T-helper 2 cell treated with Interferon-gamma antibody and Interleukin-4, amounts not matched to agents 100 ng/mL and 5 ng/mL, for 36 hours (primary cell): ENCODE data around the gene TSTD2. TPM values are rescaled to one million over a fixed set of nuclear protein-coding genes. Genes with fewer than 3 reads are reported as not detected.
"Not testable (repeated sequence)": the region's sequence is repeated elsewhere in the genome, so short reads cannot be mapped to it uniquely, and the experiment has no call there.

Experiments
- intact Hi-C: fragments of 100-400 bp; cut with micrococcal nuclease; formaldehyde crosslinking; loops from one replicate; pipeline ENCODE4 v1.15.1; 2023
- total RNA-seq: library from RNA; stranded (reverse); gene quantifications from 2 replicates; pipeline ENCODE4 v1.2.3, GENCODE V29; 2022

The TSTD2 gene
- total RNA-seq, 1 donor from 2014 or later = 18.2 TPM

DNA sequence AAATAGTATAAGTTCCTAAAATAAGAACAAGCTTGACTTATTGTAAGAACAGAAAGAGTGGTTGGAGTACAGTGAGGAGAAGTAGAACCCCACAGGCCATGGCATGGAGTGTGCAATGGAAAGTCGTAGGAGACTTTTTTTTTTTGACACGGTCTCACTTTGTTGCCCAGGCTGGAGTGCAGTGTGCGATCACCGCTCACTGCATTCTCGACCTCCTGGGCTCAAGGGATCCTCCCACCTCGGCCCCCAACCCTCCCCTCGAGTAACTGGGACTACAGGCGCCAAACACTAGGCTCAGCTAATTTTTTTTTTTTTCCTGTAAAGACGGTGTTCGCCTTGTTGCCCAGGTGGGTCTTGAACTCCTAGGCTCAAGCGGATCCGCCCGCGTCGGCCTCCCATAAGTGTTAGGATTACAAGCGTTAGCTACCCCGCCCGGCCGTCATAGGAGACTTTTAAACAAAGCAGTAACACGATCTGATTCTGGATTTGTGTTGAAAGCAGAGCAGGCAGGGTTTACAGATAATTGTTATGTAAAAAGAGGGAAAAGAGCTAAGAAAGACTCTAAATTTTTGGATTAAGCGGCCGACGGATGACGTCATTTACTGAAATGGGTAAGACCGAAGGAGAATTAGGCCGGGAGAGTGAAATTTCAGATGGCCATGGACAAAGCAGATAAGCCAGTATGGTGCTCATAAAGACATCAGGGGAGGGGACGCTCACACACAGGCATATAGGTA lies 752 bp downstream of the TSTD2 start:
- intact Hi-C loops = loop anchor here (2.0 to 5.0 kb wide), 6 partner anchors 18 to 854 kb away; partner anchors contain the start of genes ANP32B, NANS and ZNF510

DNA sequence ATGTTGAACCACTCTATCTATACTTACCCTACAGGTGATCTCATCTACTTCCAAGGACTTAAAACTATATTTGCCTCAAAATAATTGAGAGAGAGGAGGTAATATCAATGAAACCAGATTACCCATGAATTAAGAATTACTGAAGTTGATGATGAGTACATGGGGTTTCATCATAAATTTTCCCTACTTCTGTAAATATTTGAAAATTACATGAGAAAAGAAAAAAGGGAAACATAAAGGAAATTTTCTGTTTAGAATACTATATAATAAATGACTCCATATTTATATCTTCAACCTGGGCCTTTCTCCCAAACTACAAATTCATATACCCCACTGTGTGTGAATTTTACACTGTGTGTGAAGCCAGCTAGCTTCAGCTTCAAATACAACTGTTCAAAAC lies 2.6 kb downstream of the TSTD2 start:
- intact Hi-C loops = loop anchor here (5.0 kb wide), 2 partner anchors 172 to 427 kb away; partner anchors contain the start of gene NANS

- intact Hi-C loops = no loop called here
Observed at GRCh38 chr9:97629156-97629555, 4.0 kb downstream of the TSTD2 start.

DNA sequence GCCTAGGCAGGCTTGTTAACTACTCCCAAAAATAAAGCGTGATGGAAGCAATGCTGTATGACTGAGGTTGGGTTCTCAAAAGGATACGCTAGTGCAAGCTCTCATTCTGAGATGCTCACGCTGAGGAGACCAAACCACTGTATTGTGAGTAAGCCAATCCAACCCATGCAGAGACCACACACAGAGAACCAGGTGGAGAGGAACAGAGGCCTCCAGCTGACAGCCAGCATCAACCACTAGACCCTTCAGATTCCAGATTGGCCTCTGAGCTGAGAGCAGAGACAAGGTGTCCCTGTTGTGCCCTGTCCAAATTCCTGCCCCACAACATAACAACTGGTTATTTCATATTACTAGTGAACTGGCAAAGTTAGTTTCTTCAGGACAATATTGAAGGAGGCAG lies 4.5 kb downstream of the TSTD2 start:
- intact Hi-C loops = no loop called here

- intact Hi-C loops = no loop called here
Observed at GRCh38 chr9:97627624-97628023, 5.5 kb downstream of the TSTD2 start.

DNA sequence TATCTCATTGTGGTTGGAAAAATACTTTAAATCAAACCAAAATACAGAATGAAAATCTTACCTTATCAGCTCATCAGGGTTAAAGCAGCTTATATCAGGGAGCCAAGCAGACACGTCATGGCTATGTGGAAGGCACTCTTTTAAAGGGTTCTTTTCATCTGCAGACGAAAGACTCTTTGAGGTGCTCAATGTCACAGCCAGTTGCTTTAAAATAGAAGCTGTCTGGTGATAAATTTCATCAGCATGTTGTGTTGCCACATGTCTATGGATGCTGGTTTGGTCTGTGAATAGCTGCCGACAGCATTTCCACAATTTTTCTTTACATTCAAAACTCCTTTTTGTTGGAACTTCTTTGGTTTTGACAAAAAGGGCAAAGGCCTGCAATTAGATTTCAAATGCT lies 7.5 kb downstream of the TSTD2 start:
- intact Hi-C loops = no loop called here

DNA sequence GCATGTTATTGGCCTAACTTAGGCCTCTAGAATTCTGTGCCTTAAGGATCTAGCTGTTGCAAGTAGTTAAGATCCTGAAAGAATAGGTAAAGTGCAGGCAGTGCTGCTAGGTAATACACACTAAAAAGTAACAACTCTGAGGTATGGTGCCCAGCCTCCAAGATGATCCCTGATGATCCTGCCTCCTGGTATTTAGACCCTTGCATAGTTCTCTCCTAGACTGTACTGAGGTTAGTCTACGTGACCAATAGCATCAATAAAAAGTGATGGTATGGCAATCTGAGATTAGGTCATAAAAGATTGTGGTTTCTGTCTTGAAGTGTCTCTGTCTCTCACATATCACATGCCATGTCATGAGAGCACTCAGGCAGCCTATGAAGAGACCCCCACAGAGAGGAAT lies 9.2 kb downstream of the TSTD2 start:
- intact Hi-C loops = no loop called here

- intact Hi-C loops = not testable (repeated sequence)
Observed at GRCh38 chr9:97622483-97622882, 10.7 kb downstream of the TSTD2 start.

DNA sequence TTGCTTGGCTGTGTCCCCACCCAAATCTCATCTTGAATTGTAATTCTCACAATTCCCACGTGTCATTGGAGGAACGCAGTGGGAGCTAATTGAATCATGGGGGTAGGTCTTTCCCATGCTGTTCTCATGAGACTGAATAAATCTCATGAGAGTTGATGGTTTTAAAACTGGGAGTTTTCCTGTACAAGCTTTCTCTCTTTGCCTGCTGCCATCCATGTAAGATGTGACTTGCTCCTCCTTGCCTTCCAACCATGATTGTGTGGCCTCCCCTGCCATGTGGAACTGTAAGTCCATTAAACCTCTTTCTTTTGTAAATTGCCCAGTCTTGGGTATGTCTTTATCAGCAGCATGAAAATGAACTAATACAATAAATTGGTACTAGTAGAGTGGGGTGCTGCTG lies 13.1 kb downstream of the TSTD2 start:
- intact Hi-C loops = not testable (repeated sequence)

GRCh38 chr9:97617939-97618416 lies 15.2 kb downstream of the TSTD2 start:
- intact Hi-C loops = loop anchor here (5.0 kb wide), 2 partner anchors 151 to 761 kb away; no protein-coding TSS in a partner anchor

DNA sequence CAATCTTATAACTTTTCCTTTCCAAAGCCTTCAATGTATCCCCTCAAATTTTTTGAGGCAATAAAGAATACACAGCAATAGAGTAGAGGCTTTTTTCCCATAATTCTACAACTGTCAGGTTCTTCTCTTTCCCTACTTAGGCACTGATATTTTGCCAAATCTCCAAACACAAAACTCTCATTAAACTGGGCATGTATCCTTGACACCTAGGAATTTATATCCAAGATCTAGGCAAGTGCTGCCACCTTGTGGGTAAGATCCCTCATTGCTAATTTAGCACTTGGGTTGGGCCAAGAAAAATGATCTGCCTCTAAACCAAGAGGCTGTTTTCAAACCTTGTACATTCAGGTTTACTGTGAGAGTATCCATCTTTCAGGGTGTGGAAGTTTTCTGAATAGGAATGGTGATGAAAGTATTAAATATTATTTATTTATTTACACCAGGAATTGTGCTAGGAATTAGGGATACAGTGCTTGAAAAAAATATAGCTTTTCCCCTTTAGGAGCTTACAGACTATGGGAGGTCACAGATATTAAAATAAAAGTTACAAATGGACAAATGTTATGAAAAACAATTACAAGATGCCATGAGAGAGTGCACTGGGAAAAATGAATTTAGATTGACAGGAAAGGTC lies 17.6 kb downstream of the TSTD2 start:
- intact Hi-C loops = loop anchor here (1.0 to 5.0 kb wide), 5 partner anchors 17 to 758 kb away; partner anchors contain the start of genes NCBP1 and TSTD2

DNA sequence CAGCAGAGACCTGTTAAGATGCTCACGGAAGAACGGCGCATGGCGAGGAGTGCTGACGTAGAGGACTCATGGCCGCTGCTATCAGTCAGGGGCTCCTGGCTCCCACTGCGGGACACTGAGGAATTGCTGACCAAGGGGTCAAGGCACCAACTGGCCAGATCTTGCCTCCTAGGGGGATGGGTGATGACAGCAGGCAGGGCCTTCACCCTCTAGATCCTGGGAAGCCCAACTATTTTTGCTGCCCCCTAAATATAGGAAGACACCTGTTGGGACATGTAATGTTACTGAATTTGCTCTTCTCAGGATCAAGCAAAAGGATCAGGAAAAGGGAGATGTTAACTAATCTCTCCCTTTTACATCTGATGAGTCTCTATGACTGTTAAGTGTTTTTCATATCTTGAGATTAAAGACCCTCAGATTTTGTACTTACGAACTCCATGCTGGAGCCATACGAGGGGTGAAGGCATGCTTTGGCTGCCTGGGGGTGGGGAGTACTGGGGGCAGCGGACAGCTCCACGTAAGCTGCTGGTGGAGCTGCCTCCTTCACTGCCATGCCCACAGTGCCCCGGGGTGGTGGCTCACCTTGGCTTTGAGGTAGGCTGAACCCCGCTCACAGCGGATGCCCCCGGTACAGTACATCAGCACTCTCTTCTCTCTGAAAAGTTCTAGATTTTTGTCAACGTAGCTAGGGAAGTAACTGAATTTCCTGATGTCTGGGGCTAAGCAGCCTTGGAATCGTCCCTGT lies 28.1 kb downstream of the TSTD2 start:
- intact Hi-C loops = no loop called here

DNA sequence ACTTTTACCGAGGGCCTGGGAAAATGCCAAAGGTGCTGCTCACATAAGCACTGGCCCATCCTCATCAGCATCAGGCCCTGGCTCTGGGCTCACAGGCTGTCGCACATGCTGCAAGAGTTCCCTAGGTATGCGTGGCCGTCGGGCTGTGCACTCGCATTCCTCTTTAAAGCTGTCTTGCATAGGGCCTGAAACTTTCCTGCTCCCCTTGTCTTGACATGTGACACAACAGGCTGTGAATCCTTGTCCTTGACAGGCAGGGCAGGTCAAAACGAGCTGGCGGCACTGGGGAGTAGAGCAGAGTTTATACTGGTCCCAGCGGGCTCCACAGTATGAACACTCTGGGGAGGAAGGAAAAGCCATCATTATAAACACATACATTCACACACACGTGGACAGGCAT lies 30.7 kb downstream of the TSTD2 start:
- intact Hi-C loops = no loop called here

- intact Hi-C loops = no loop called here
Observed at GRCh38 chr9:97601228-97601898, 31.8 kb downstream of the TSTD2 start.

DNA sequence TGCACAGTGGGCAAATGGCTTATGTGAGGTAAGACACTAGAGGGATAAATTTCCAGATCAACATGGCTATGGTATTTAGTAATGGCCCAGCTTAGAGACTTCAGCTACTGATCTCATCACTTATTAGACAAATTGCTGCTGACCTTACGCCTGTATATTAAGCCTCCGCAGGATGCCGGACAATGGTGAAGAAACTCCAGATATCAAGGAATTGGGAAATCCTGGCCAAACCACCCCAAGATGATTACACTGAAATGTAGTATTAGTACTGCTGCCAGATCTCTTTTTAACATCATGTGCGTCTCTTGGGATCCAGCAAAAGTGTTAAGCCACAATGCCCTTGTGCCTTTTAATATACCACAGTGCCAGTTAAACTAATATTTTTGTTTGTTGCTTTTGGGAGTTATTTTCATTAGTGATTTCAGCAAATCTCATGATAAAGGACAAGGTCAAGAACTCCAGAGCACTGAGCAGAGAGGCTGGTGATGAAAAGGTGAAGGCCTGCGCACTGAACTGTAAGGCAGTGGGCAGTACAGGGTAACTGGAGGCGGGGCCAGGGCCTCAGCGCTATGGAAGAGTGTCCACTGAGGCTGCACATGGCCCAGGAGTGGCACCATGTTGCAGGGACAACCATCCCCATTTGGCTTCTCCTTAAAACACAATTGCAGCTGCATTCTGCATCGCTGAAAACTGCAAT lies 32.5 kb downstream of the TSTD2 start:
- intact Hi-C loops = no loop called here

DNA sequence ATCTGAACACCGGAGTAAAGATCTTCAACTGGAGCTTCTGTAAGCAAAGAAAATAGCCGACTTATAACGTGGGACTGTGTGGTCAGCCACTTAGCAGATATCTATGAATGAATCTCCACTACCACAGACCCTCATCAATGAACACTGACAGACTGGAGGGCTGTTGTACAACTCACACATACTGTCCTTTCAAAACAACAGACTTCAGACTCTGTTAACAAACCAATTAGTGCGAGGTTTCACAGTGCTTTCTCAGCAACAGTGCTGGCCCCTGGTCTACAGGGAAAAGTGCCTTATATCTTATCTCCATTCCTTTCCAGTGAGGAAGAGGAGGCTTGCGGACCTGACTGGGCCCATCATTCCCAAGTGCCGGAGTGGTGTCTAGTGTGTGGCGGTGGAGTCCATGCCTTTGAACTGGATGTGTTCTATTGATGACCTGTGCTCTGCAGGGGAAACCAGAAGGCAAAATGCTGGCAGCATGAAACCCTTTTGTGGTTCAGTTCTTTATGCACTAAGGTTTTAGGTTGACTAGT lies 33.8 kb downstream of the TSTD2 start:
- intact Hi-C loops = loop anchor here (2.0 kb wide), 1 partner anchor 743 kb away; no protein-coding TSS in a partner anchor

- intact Hi-C loops = loop anchor here (1.0 to 2.0 kb wide), 4 partner anchors 130 to 742 kb away; no protein-coding TSS in a partner anchor
Observed at GRCh38 chr9:97598461-97599288, 34.5 kb downstream of the TSTD2 start.

DNA sequence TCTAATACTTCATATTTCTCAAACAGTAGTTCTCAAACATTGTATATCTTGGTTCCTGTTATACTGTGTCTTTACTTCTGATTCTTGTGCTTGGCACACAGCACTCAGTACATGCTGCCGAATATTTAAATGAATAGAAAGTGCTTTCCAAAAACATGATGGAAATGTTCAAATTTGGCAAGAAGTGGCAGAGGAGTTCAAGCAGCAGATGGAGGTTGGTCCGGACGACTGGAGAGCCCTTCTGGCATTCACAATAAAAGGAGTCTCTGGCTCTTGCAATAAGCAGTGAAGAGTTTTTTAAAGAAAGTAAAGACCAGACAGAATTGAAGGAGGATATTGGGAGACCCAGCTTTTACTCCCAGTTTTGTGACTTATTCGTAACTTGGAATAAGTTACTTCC lies 36.3 kb downstream of the TSTD2 start:
- intact Hi-C loops = no loop called here

GRCh38 chr9:97594381-97594921 lies 38.7 kb downstream of the TSTD2 start:
- intact Hi-C loops = no loop called here
